Sigmoid colon (tissue), 7 donors: Measurements from ENCODE around the gene C6orf120. TPM values are rescaled to one million over a fixed set of nuclear protein-coding genes. Genes with fewer than 3 reads are reported as not detected.

ENCODE experiments used
- DNase-seq: peaks from one replicate; pipeline ENCODE4 v3.0.0-alpha.2; 2019
- H3K27ac ChIP-seq, 4 donors: fragments of 200-600 bp; sonication (generic); one replicate each; pipeline ENCODE4 v1.5.1; 2016 to 2019; ENCODE audit warnings: mild to moderate bottlenecking in 1 of 4
- H3K27me3 ChIP-seq, 3 donors: fragments of 200-600 bp; sonication (generic); one replicate each; pipeline ENCODE4 v1.5.1; 2019; ENCODE audit warnings: mild to moderate bottlenecking in 1 of 3
- H3K36me3 ChIP-seq, 4 donors: fragments of 200-600 bp; sonication (generic); one replicate each; pipeline ENCODE4 v1.5.1; 2016 to 2019
- H3K4me1 ChIP-seq, 4 donors: fragments of 200-600 bp; sonication (generic); one replicate each; pipeline ENCODE4 v1.5.1; 2017 to 2019
- H3K4me3 ChIP-seq, 4 donors: fragments of 200-600 bp; sonication (generic); one replicate each; pipeline ENCODE4 v1.5.1; 2017 to 2019; ENCODE audit warnings: mild to moderate bottlenecking in 2 of 4, moderate library complexity in 1 of 4
- H3K9me3 ChIP-seq, 4 donors: fragments of 200-600 bp in 3 of 4; sonication (generic) in 3 of 4; one replicate each; pipeline versions ENCODE4 v1.5.1 to v1.6.1; 2013 to 2019
- EP300 ChIP-seq, 4 donors: sonication (generic); formaldehyde crosslinking; IDR thresholded peaks; one replicate each; pipeline ENCODE4 v1.6.1; 2017; ENCODE audit warnings: antibody characterized with exemption in 4 of 4
- POLR2A ChIP-seq, 2 donors: fragments of 450-650 bp; IDR thresholded peaks; one replicate each; pipeline ENCODE4 v1.6.1; 2016; ENCODE audit warnings: antibody characterized with exemption in 2 of 2, mild to moderate bottlenecking in 2 of 2, moderate library complexity in 2 of 2
- POLR2AphosphoS5 ChIP-seq, 4 donors: sonication (generic); formaldehyde crosslinking; IDR thresholded peaks; one replicate each; pipeline ENCODE4 v1.6.1; 2017; ENCODE audit warnings: antibody characterized with exemption in 4 of 4
- whole genome bisulfite sequencing, 2 donors: extraction: QIAGEN DNeasy Blood & Tissue Kit; methylation state at CpG; one replicate each; pipeline ENCODE4 v1.1.7; 2013; 5-methylcytosine and 5-hydroxymethylcytosine counted together
- intact Hi-C: fragments of 100-400 bp; cut with DNase I; formaldehyde crosslinking; loops from one replicate; pipeline ENCODE4 v1.15.1; 2023
- polyA plus RNA-seq, 3 donors: library from polyadenylated mRNA; stranded (reverse); fragments of 200-250 nt; gene quantifications; one replicate each; pipeline ENCODE4 v1.2.3, GENCODE V29; 2013
- total RNA-seq, 4 donors: library from RNA; depleted of rRNA; stranded (reverse); fragments of >200 nt; gene quantifications; one replicate each; pipeline ENCODE4 v1.1.0, GENCODE V29; 2016
- TF ChIP-seq, protein P1 (sequence below), 4 experiments: fragments of 450-650 bp in 3 of 4; fragments of 200-600 bp in 1 of 4; IDR thresholded peaks; one replicate each; pipeline ENCODE4 v1.5.1; 2016 to 2019; ENCODE audit warnings: antibody characterized with exemption in 4 of 4, mild to moderate bottlenecking in 3 of 4, moderate library complexity in 2 of 4
- donor health status: healthy with polysubstance abuse.
- donor health status: Bipolar disorder and iron deficiency.
- donor health status: healthy.

C6orf120 gene
- total RNA-seq (10 to 100 TPM; 22.7 to 33.6 (median 30.3) TPM), polyA plus RNA-seq (10 to 100 TPM; 10.2 to 12.2 (median 10.8) TPM)

DNA sequence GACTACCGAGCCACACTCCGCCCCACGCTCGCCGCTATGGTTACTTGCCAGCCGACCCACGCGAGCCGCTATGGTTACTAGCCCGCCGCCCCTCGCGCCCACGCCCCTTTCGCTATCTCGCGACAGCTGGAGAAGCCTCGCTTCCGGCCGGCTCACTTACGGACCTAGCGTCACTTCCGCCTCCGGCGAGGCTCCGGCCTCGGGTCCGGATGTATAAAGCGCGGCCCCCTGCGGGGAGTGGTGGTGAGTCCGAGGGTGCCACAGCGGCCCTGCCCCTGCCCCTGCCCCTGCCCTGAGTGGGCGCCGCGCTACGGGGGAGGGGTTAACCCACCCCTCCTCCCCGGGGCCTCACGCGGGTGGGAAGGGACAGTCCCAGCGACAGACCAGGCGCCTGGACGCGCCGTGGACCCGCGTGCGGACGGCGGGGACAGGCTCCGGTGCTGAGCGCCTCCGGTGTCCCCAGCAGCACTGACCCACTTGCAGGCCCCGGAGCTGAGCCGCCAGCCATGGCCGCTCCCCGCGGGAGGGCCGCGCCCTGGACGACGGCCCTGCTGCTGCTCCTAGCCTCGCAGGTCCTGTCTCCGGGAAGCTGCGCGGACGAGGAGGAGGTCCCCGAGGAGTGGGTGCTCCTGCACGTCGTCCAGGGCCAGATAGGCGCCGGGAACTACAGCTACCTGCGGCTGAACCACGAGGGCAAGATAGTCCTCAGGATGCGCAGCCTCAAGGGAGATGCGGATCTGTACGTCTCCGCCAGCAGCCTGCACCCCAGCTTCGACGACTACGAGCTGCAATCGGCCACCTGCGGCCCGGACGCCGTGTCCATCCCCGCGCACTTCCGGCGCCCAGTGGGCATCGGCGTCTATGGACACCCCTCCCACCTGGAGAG is at the start of gene C6orf120, which contains the start of gene WDR27:
TSS of gene C6orf120 (plus strand) at position 173 of the 886 bp plus-strand sequence. CDS start at position 507, 334 bp downstream.
TSS of gene WDR27 (minus strand) at position 76 of the 886 bp plus-strand sequence. CDS start 13,024 bp downstream, outside the sequence.
- WGBS, 2 donors, result 0% methylated on average over 92 of the region's 92 CpGs
- TF ChIP-seq, protein P1, sequence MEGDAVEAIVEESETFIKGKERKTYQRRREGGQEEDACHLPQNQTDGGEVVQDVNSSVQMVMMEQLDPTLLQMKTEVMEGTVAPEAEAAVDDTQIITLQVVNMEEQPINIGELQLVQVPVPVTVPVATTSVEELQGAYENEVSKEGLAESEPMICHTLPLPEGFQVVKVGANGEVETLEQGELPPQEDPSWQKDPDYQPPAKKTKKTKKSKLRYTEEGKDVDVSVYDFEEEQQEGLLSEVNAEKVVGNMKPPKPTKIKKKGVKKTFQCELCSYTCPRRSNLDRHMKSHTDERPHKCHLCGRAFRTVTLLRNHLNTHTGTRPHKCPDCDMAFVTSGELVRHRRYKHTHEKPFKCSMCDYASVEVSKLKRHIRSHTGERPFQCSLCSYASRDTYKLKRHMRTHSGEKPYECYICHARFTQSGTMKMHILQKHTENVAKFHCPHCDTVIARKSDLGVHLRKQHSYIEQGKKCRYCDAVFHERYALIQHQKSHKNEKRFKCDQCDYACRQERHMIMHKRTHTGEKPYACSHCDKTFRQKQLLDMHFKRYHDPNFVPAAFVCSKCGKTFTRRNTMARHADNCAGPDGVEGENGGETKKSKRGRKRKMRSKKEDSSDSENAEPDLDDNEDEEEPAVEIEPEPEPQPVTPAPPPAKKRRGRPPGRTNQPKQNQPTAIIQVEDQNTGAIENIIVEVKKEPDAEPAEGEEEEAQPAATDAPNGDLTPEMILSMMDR (IDR thresholded peaks at IDR 0.05), result no peak
- TF ChIP-seq EP300 (IDR thresholded peaks at IDR 0.05), result no peak
- peak; percentile 94 for TF ChIP-seq POLR2A (IDR thresholded peaks at IDR 0.05)
- TF ChIP-seq POLR2AphosphoS5 (IDR thresholded peaks at IDR 0.05), result peak; percentile 95 to 99 (median 98)
- intact Hi-C loops, result loop anchor here (2.0 to 10.0 kb wide), 3 partner anchors 21 to 747 kb away; partner anchors contain the start of genes DYNLT2 and ERMARD

DNA sequence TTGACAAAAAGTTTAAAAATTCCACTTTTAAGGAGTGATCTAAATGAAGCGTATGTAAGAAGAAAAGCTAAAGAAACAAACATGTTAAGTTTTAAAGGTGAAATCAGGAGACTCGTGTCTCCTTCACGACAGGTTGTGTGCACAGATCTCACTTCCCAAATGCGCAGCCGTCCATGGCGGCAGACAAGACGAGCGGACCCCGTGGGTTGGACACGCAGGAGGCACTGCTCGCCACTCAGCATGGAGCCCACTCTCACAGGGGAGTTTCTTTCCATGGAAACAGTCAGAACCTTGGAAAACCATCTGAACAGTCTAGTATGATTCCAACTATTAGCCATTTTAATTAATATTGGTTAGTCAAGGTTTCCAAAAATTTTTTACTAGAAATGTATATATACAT is 49.0 kb upstream of the C6orf120 start:
- 96% methylated on average over 11 of the region's 11 CpGs for WGBS, 2 donors
- H3K4me1 ChIP-seq, result peaks cover 0 to 7% (median 6%) of the 10 kb centered on the region in 4 donors

More for the DNA sequence above, at the start of gene C6orf120, which contains the start of gene WDR27:
- Histone ChIP-seq H3K36me3 (peaks cover 0 to 18% (median 3%) of the 10 kb centered on the region in 4 donors), H3K27ac (peak within 1 kb of the TSS; percentile 92 to 98 (median 98)), H3K4me3 (peak within 1 kb of the TSS; percentile 83 to 96 (median 94)), H3K27me3 (no peaks in the 10 kb centered on the region), H3K4me1 (peaks cover 0 to 54% (median 47%) of the 10 kb centered on the region in 4 donors), H3K9me3 (no peaks in the 10 kb centered on the region)
- peak; percentile 98 for DNase-seq

DNA sequence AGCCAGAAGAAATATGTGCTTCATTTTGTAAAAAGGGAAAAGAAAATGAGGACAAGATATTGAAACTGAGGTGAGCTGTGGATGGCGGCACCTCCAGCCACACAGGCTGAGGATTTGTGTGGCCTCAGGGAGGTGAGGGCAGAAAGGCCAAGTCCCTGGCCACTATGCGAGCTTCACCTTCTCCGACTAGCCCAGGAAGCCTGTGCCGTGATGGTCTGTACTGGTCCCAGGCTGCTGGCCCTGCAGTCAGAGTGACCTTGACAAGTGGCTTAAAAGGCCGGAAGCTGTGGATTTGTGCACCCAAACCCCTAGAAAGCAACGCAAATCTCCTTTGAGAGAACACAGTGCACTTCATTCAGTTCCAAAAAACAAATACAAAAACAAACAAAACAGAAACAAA is 48.2 kb upstream of the C6orf120 start:
- no peaks in the 10 kb centered on the region for H3K27me3 ChIP-seq
- no peak for TF ChIP-seq EP300 (IDR thresholded peaks at IDR 0.05)
- TF ChIP-seq POLR2A (IDR thresholded peaks at IDR 0.05), result no peak
- TF ChIP-seq, protein P1 (IDR thresholded peaks at IDR 0.05), result no peak
- no peak for TF ChIP-seq POLR2AphosphoS5 (IDR thresholded peaks at IDR 0.05)
- H3K4me1 ChIP-seq, result peaks cover 0 to 7% (median 6%) of the 10 kb centered on the region in 4 donors
- peak overlapping the region in 1 of 4 donors; percentile 54 for H3K4me3 ChIP-seq
- no peaks in the 10 kb centered on the region for H3K9me3 ChIP-seq
- intact Hi-C loops, result loop anchor here (5.0 kb wide), 1 partner anchor 696 kb away; no protein-coding TSS in a partner anchor
- no peak for DNase-seq
- H3K36me3 ChIP-seq, result peaks cover 0 to 32% (median 0%) of the 10 kb centered on the region in 4 donors
- peak overlapping the region; percentile 23 to 80 (median 77) for H3K27ac ChIP-seq
- 86 to 91% methylated on average over 6 of the region's 6 CpGs for WGBS, 2 donors

More for the DNA sequence above, 49.0 kb upstream of the C6orf120 start:
- Histone ChIP-seq H3K27ac (no peak overlapping the region), H3K9me3 (no peaks in the 10 kb centered on the region), H3K36me3 (peaks cover 0 to 31% (median 0%) of the 10 kb centered on the region in 4 donors), H3K4me3 (no peak overlapping the region), H3K27me3 (no peaks in the 10 kb centered on the region)
- DNase-seq, result no peak
- intact Hi-C loops, result loop anchor here (5.0 kb wide), 1 partner anchor 696 kb away; no protein-coding TSS in a partner anchor
- TF ChIP-seq POLR2A (IDR thresholded peaks at IDR 0.05) (no peak), POLR2AphosphoS5 (IDR thresholded peaks at IDR 0.05) (no peak), EP300 (IDR thresholded peaks at IDR 0.05) (no peak)
- TF ChIP-seq, protein P1 (IDR thresholded peaks at IDR 0.05), result no peak

DNA sequence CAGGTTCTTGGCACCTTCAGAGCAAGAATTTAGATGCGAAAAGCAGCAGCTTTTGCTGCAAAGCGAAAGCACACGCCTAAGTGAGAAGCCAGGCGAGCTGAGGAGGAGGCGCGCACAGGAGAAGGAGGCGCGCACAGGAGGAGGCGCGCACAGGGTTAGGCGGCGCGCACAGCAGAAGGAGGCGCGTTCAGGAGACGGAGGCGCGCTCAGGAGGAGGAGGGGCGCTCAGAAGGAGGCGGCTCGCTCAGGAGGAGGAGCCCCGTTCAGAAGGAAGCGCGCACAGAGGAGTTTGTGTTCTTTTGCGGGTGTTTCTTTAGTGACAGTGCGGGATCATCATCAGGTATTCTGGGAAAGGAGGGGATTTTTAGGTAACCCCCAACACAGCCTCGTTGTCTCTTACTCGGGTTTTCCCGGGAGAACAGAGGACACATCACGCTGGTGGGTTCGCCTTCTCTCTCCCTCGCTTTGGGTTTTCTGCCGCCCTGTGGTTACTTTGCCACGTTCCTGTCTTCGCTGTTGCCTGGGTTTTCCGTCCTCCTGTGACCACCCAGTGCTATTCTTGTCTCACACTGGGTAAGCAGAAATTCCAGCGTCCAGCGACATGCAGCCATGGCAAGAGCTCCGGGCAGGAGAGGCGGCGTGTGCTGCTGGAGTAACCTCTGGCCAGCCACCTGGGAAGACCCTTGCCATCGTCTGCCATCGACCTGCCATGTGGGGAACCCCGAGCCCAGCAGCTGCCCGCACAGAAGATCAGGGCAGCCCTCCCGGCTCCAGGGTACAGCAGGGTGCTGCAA is 47.1 kb upstream of the C6orf120 start:
- DNase-seq, result peak; percentile 89
- intact Hi-C loops, result loop anchor here (5.0 kb wide), 1 partner anchor 697 kb away; no protein-coding TSS in a partner anchor
- TF ChIP-seq, protein P1 (IDR thresholded peaks at IDR 0.05), result peak in 1 of 4 experiments; percentile 18
- peak in 2 of 4 donors; percentile 48 to 69 for TF ChIP-seq POLR2AphosphoS5 (IDR thresholded peaks at IDR 0.05)
- no peak for TF ChIP-seq EP300 (IDR thresholded peaks at IDR 0.05)
- Histone ChIP-seq H3K4me3 (peak overlapping the region; percentile 29 to 54 (median 50)), H3K27ac (peak overlapping the region; percentile 72 to 80 (median 77)), H3K9me3 (no peaks in the 10 kb centered on the region), H3K27me3 (no peaks in the 10 kb centered on the region), H3K36me3 (peaks cover 0 to 37% (median 0%) of the 10 kb centered on the region in 4 donors), H3K4me1 (peaks cover 0 to 7% (median 6%) of the 10 kb centered on the region in 4 donors)
- 49 to 52% methylated on average over 46 of the region's 46 CpGs for WGBS, 2 donors
